Endothelial cell of umbilical vein (primary cell): ENCODE results near the gene HDAC8. TPM values are rescaled to one million over a fixed set of nuclear protein-coding genes. Genes with fewer than 3 reads are reported as not detected.

Experiments
- BruUV-seq: library from RNA; stranded (reverse); fragments of 400-500 nt; replicated peaks from 2 replicates; lab custom pipeline; 2021; lab: Mats Ljungman, UMichigan
- CTCF ChIA-PET: fragments of 300-600, 350-600 bp; sonication (Branson Sonifier 250); formaldehyde crosslinking; loops from one replicate; lab custom pipeline; 2021; ENCODE audit warnings: antibody characterized with exemption, inconsistent platforms; lab: Charles Lee
- POLR2A ChIA-PET: fragments of 300-600, 350-600 bp; sonication (Branson Sonifier 250); formaldehyde crosslinking; loops from one replicate; lab custom pipeline; 2021; ENCODE audit warnings: antibody characterized with exemption, inconsistent platforms; lab: Charles Lee
- DNase-seq: peaks from one replicate; pipeline ENCODE4 v3.0.0-alpha.2; 2011; ENCODE audit warnings: low read depth, low spot score
- FAIRE-seq: peaks from 2 replicates; lab custom pipeline; 2011; peaks lifted over from hg19 to GRCh38; lab: Jason Lieb, UNC
- H2AFZ ChIP-seq: 2 replicates; pipeline ENCODE4 v1.6.0; 2012; ENCODE audit warnings: low read depth, low read length, control low read depth, inconsistent platforms
- H3K27ac ChIP-seq: 2 replicates; pipeline ENCODE4 v1.5.1; 2011; ENCODE audit warnings: low read depth, mild to moderate bottlenecking, control low read depth, low read length, moderate library complexity; ENCODE audit not compliant: insufficient read depth
- H3K27me3 ChIP-seq, 2 experiments: 2 replicates each; pipeline versions ENCODE4 v1.6.0 to v1.6.1; 2011; ENCODE audit warnings: low read length in 2 of 2, mixed read lengths in 1 of 2; ENCODE audit not compliant: control insufficient read depth in 2 of 2, insufficient read depth in 2 of 2
- H3K36me3 ChIP-seq, 2 experiments: 2 replicates in 1 of 2; 3 replicates in 1 of 2; pipeline ENCODE4 v1.5.1; 2011; ENCODE audit warnings: low read length in 2 of 2, mild to moderate bottlenecking in 1 of 2, moderate library complexity in 1 of 2; ENCODE audit not compliant: control insufficient read depth in 2 of 2, insufficient read depth in 2 of 2; ENCODE audit errors: extremely low read depth in 1 of 2
- H3K4me1 ChIP-seq: 3 replicates; pipeline ENCODE4 v1.5.1; 2011; ENCODE audit warnings: mild to moderate bottlenecking, low read length; ENCODE audit not compliant: control insufficient read depth, insufficient read depth; ENCODE audit errors: extremely low read depth
- H3K4me2 ChIP-seq: 2 replicates; pipeline ENCODE4 v1.6.1; 2011; ENCODE audit warnings: low read length, control low read depth, mixed read lengths; ENCODE audit not compliant: insufficient read depth
- H3K4me3 ChIP-seq, 3 experiments: fragments of 200-600 bp in 1 of 3; sonication (generic), shearing (Covaris generic) in 1 of 3; replicated peaks in 1 of 3; 2 replicates each; pipeline ENCODE4 v1.5.1; 2011 to 2016; ENCODE audit warnings: control low read depth in 3 of 3, low read length in 3 of 3, mild to moderate bottlenecking in 2 of 3, inconsistent platforms in 1 of 3, low read depth in 1 of 3, moderate library complexity in 1 of 3; ENCODE audit not compliant: insufficient read depth in 1 of 3
- H3K79me2 ChIP-seq: 2 replicates; pipeline ENCODE4 v1.6.0; 2012; ENCODE audit warnings: low read length, inconsistent platforms; ENCODE audit not compliant: control insufficient read depth, insufficient read depth
- H3K9ac ChIP-seq: replicated peaks from 2 replicates; pipeline ENCODE3; 2011; ENCODE audit warnings: low read length, control low read depth; ENCODE audit not compliant: insufficient read depth; ENCODE audit errors: extremely low read depth
- H3K9me1 ChIP-seq: replicated peaks from 3 replicates; pipeline ENCODE4 v1.6.0; 2011; ENCODE audit warnings: mild to moderate bottlenecking, low read length; ENCODE audit not compliant: control insufficient read depth, insufficient read depth; ENCODE audit errors: extremely low read depth
- H3K9me3 ChIP-seq: replicated peaks from 2 replicates; pipeline ENCODE4 v1.5.1; 2012; ENCODE audit warnings: low read length, inconsistent platforms; ENCODE audit not compliant: control insufficient read depth, insufficient read depth
- H4K20me1 ChIP-seq: replicated peaks from 2 replicates; pipeline ENCODE3; 2011; ENCODE audit warnings: mild to moderate bottlenecking, low read length; ENCODE audit not compliant: control insufficient read depth, insufficient read depth; ENCODE audit errors: extremely low read depth
- CTCF ChIP-seq, 2 donors: IDR thresholded peaks; 1 replicate in 1 of 2; 2 replicates in 1 of 2; pipeline ENCODE4 v1.5.1; 2011; ENCODE audit warnings: low read length in 2 of 2, mild to moderate bottlenecking in 2 of 2, moderate library complexity in 2 of 2, control low read depth in 1 of 2, inconsistent platforms in 1 of 2, low read depth in 1 of 2; ENCODE audit not compliant: insufficient read depth in 1 of 2; ENCODE audit errors: extremely low read depth in 1 of 2
- EZH2 ChIP-seq: IDR thresholded peaks from 2 replicates; pipeline ENCODE4 v1.6.1; 2012; ENCODE audit warnings: borderline replicate concordance, low read depth, mild to moderate bottlenecking, moderate library complexity, low read length, inconsistent platforms; ENCODE audit not compliant: severe bottlenecking
- FOS ChIP-seq: IDR thresholded peaks from 2 replicates; pipeline ENCODE4 v1.6.1; 2011; ENCODE audit warnings: mild to moderate bottlenecking, low read length, moderate library complexity, borderline replicate concordance; ENCODE audit not compliant: insufficient read depth
- GATA2 ChIP-seq: IDR thresholded peaks from 2 replicates; pipeline ENCODE4 v1.7.0; 2011; ENCODE audit warnings: low read depth, mild to moderate bottlenecking, moderate library complexity, mixed read lengths, low read length; ENCODE audit not compliant: insufficient read length, insufficient read depth
- JUN ChIP-seq: IDR thresholded peaks from 2 replicates; pipeline ENCODE4 v1.6.1; 2011; ENCODE audit warnings: borderline replicate concordance, low read depth; ENCODE audit not compliant: insufficient read length, insufficient read depth
- POLR2AphosphoS5 ChIP-seq: IDR thresholded peaks from 2 replicates; pipeline ENCODE4 v1.6.1; 2012; ENCODE audit warnings: low read depth, mild to moderate bottlenecking, control low read depth, low read length, moderate library complexity; ENCODE audit not compliant: insufficient read depth
- dilution Hi-C: fragments of 300-500 bp; cut with MboI; formaldehyde crosslinking; loops from one replicate; pipeline ENCODE4 v1.15.0; 2019; ENCODE audit warnings: low sequenced_read_pairs; ENCODE audit not compliant: extremely low pct_ligation_motif_present
- intact Hi-C: fragments of 100-400 bp; cut with micrococcal nuclease; formaldehyde crosslinking; loops from one replicate; pipeline ENCODE4 v1.10.0; 2022
- polyA plus RNA-seq, 4 experiments: library from polyadenylated mRNA; depleted of rRNA in 3 of 4; stranded (reverse) in 3 of 4; unstranded in 1 of 4; fragments of >200 nt; gene quantifications; 2 replicates each; pipeline versions ENCODE4 v1.2.1 to v1.2.3, GENCODE V29; 2011 to 2012; ENCODE audit warnings: missing spikeins in 1 of 4
- total RNA-seq: library from RNA; stranded (reverse); gene quantifications from 2 replicates; pipeline ENCODE4 v1.2.3, GENCODE V29; 2021

HDAC8 gene
- total and polyA plus RNA-seq, 2 donors (not counting 3 experiments of a cell fraction or from before 2014, with no cell fraction given): 17.6 to 37.2 TPM

- Histone ChIP-seq H3K9ac (no peak overlapping the region), H3K4me1 (no peaks in the 10 kb centered on the region), H3K27ac (no peak overlapping the region), H3K27me3 (peaks cover 25 to 30% of the 10 kb centered on the region in 2 experiments), H3K4me2 (no peak overlapping the region), H3K36me3 (no peaks in the 10 kb centered on the region), H3K9me1 (no peaks in the 10 kb centered on the region), H2AFZ (no peak overlapping the region), H3K79me2 (no peaks in the 10 kb centered on the region), H3K9me3 (no peaks in the 10 kb centered on the region), H4K20me1 (no peaks in the 10 kb centered on the region), H3K4me3 (no peak overlapping the region)
- FAIRE-seq: peak; percentile 81
- DNase-seq: no peak
- no TSS peak for BruUV-seq
- TF ChIP-seq POLR2AphosphoS5 (no peak), CTCF (IDR thresholded peaks at IDR 0.05; ENCODE audit: extremely low read depth in 1 of 2, insufficient read depth in 1 of 2, low read depth in 1 of 2, low read length in 2 of 2) (peak; percentile 16 to 40)
- ChIA-PET CTCF (interaction anchor here (0.6 to 1.7 kb wide), 18 partner anchors 9 to 252 kb away, joined by 3 to 30 read pairs (median 5); partner anchors contain the start of gene RPS4X), POLR2A (no interaction called here)
- dilution Hi-C loops (no loop called here), intact Hi-C loops (loop anchor here (1.0 kb wide), 1 partner anchor 242 kb away; no protein-coding TSS in a partner anchor)
Observed at GRCh38 chrX:72297953-72298730, 274.5 kb downstream of the HDAC8 start.

GRCh38 chrX:72296991-72297390 lies 275.7 kb downstream of the HDAC8 start:
- Histone ChIP-seq H3K4me1 (no peaks in the 10 kb centered on the region), H4K20me1 (no peaks in the 10 kb centered on the region), H3K36me3 (no peaks in the 10 kb centered on the region), H3K9me1 (no peaks in the 10 kb centered on the region), H3K27ac (no peak overlapping the region), H3K79me2 (no peaks in the 10 kb centered on the region), H3K27me3 (peaks cover 21 to 25% of the 10 kb centered on the region in 2 experiments), H3K4me2 (no peak overlapping the region), H3K9ac (no peak overlapping the region), H3K9me3 (no peaks in the 10 kb centered on the region), H2AFZ (no peak overlapping the region), H3K4me3 (no peak overlapping the region)
- no TSS peak for BruUV-seq
- no peak for DNase-seq
- intact Hi-C loops (no loop called here), dilution Hi-C loops (no loop called here)
- TF ChIP-seq GATA2 (no peak), EZH2 (no peak), FOS (no peak), JUN (no peak)
- no peak for FAIRE-seq
- ChIA-PET CTCF (interaction anchor here (1.6 to 1.7 kb wide), 2 partner anchors 54 to 249 kb away, joined by 8 to 28 read pairs; no protein-coding TSS in a partner anchor), POLR2A (no interaction called here)
